A549 (cell line): ENCODE results near the gene TSPAN8.

ENCODE experiments used
- JUN ChIP-seq, 2 experiments: fragments of >200 bp; sonication (Bioruptor Twin); formaldehyde crosslinking; IDR thresholded peaks; 2 replicates in 1 of 2; 3 replicates in 1 of 2; pipeline ENCODE4 v1.6.1; 2016 to 2017
- TF ChIP-seq, protein P1 (sequence below): fragments of >200 bp; sonication (Bioruptor Twin); formaldehyde crosslinking; IDR thresholded peaks from 3 replicates; pipeline ENCODE4 v1.5.1; 2016

DNA sequence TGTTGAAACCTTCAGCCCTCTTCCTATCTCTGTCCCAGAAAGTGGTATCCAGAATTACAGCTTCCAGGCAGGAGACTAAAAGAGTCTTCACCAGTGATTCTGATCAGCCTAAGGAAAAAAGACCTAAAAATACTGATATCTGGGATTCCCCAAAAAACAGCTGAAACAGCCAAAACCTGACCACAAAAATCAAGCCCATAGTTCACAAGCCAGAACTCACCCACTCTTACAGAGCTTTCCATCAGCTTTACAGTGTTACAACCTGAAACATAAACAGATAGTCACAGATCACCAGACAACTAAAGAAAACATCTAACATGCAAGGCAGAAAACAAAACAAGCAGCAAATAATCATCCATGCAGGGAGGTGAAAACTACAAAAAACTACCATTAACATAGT is 26.0 kb upstream of the TSPAN8 start:
- no peak for TF ChIP-seq JUN (IDR thresholded peaks at IDR 0.05)
- TF ChIP-seq, protein P1, sequence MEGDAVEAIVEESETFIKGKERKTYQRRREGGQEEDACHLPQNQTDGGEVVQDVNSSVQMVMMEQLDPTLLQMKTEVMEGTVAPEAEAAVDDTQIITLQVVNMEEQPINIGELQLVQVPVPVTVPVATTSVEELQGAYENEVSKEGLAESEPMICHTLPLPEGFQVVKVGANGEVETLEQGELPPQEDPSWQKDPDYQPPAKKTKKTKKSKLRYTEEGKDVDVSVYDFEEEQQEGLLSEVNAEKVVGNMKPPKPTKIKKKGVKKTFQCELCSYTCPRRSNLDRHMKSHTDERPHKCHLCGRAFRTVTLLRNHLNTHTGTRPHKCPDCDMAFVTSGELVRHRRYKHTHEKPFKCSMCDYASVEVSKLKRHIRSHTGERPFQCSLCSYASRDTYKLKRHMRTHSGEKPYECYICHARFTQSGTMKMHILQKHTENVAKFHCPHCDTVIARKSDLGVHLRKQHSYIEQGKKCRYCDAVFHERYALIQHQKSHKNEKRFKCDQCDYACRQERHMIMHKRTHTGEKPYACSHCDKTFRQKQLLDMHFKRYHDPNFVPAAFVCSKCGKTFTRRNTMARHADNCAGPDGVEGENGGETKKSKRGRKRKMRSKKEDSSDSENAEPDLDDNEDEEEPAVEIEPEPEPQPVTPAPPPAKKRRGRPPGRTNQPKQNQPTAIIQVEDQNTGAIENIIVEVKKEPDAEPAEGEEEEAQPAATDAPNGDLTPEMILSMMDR, result no peak
